Measurements from ENCODE around the gene ARHGAP10.

Gene ARHGAP10

GRCh38 chr4:148007314-148007760 lies 275.4 kb downstream of the ARHGAP10 start:
- H3K27me3 Mint-ChIP-seq, result no peaks in the 10 kb centered on the region
- H3K4me3 Mint-ChIP-seq, result no peak overlapping the region
- H3K27ac Mint-ChIP-seq, result no peak overlapping the region
- H3K4me1 Mint-ChIP-seq (ENCODE audit: low read depth), result peaks cover 8% of the 10 kb centered on the region
- H3K36me3 Mint-ChIP-seq (ENCODE audit: low read depth), result no peaks in the 10 kb centered on the region
- no peaks in the 10 kb centered on the region for H3K9me3 Mint-ChIP-seq

GRCh38 chr4:148007792-148008191 lies 275.9 kb downstream of the ARHGAP10 start:
- no peaks in the 10 kb centered on the region for H3K36me3 Mint-ChIP-seq (ENCODE audit: low read depth)
- no peak overlapping the region for H3K27ac Mint-ChIP-seq
- peaks cover 8% of the 10 kb centered on the region for H3K4me1 Mint-ChIP-seq (ENCODE audit: low read depth)
- no peaks in the 10 kb centered on the region for H3K27me3 Mint-ChIP-seq
- no peaks in the 10 kb centered on the region for H3K9me3 Mint-ChIP-seq
- no peak overlapping the region for H3K4me3 Mint-ChIP-seq

- Mint-ChIP-seq H3K36me3 (ENCODE audit: low read depth) (no peaks in the 10 kb centered on the region), H3K9me3 (no peaks in the 10 kb centered on the region), H3K4me3 (no peak overlapping the region), H3K27me3 (no peaks in the 10 kb centered on the region), H3K27ac (no peak overlapping the region), H3K4me1 (ENCODE audit: low read depth) (no peaks in the 10 kb centered on the region)
These were observed 283.2 kb downstream of the ARHGAP10 start for GRCh38 chr4:148015058-148015457.

- Mint-ChIP-seq H3K36me3 (ENCODE audit: low read depth) (no peaks in the 10 kb centered on the region), H3K27ac (no peak overlapping the region), H3K4me3 (no peak overlapping the region), H3K9me3 (no peaks in the 10 kb centered on the region), H3K27me3 (no peaks in the 10 kb centered on the region), H3K4me1 (ENCODE audit: low read depth) (no peaks in the 10 kb centered on the region)
These were observed 283.6 kb downstream of the ARHGAP10 start for GRCh38 chr4:148015468-148015867.

GRCh38 chr4:148016063-148016637 lies 284.3 kb downstream of the ARHGAP10 start:
- Mint-ChIP-seq H3K36me3 (ENCODE audit: low read depth) (no peaks in the 10 kb centered on the region), H3K4me1 (ENCODE audit: low read depth) (no peaks in the 10 kb centered on the region), H3K27ac (no peak overlapping the region), H3K9me3 (no peaks in the 10 kb centered on the region), H3K4me3 (no peak overlapping the region), H3K27me3 (no peaks in the 10 kb centered on the region)

- H3K9me3 Mint-ChIP-seq, result no peaks in the 10 kb centered on the region
- H3K27ac Mint-ChIP-seq, result no peak overlapping the region
- no peaks in the 10 kb centered on the region for H3K36me3 Mint-ChIP-seq (ENCODE audit: low read depth)
- no peaks in the 10 kb centered on the region for H3K4me1 Mint-ChIP-seq (ENCODE audit: low read depth)
- no peak overlapping the region for H3K4me3 Mint-ChIP-seq
- no peaks in the 10 kb centered on the region for H3K27me3 Mint-ChIP-seq
These were observed 285.9 kb downstream of the ARHGAP10 start for GRCh38 chr4:148017801-148018200.

- Mint-ChIP-seq H3K4me3 (no peak overlapping the region), H3K9me3 (no peaks in the 10 kb centered on the region), H3K27me3 (no peaks in the 10 kb centered on the region), H3K4me1 (ENCODE audit: low read depth) (no peaks in the 10 kb centered on the region), H3K27ac (no peak overlapping the region), H3K36me3 (ENCODE audit: low read depth) (no peaks in the 10 kb centered on the region)
These were observed 289.8 kb downstream of the ARHGAP10 start for GRCh38 chr4:148021686-148022085.

- no peaks in the 10 kb centered on the region for H3K36me3 Mint-ChIP-seq (ENCODE audit: low read depth)
- H3K4me3 Mint-ChIP-seq, result no peak overlapping the region
- H3K27ac Mint-ChIP-seq, result no peak overlapping the region
- H3K9me3 Mint-ChIP-seq, result peaks cover 1% of the 10 kb centered on the region
- H3K4me1 Mint-ChIP-seq (ENCODE audit: low read depth), result no peaks in the 10 kb centered on the region
- no peaks in the 10 kb centered on the region for H3K27me3 Mint-ChIP-seq
These were observed 291.1 kb downstream of the ARHGAP10 start for GRCh38 chr4:148022975-148023374.

- H3K27ac Mint-ChIP-seq, result no peak overlapping the region
- no peak overlapping the region for H3K4me3 Mint-ChIP-seq
- no peaks in the 10 kb centered on the region for H3K27me3 Mint-ChIP-seq
- H3K36me3 Mint-ChIP-seq (ENCODE audit: low read depth), result no peaks in the 10 kb centered on the region
- no peaks in the 10 kb centered on the region for H3K4me1 Mint-ChIP-seq (ENCODE audit: low read depth)
- peaks cover 8% of the 10 kb centered on the region for H3K9me3 Mint-ChIP-seq
These were observed 291.8 kb downstream of the ARHGAP10 start for GRCh38 chr4:148023512-148024181.

- Mint-ChIP-seq H3K4me1 (ENCODE audit: low read depth) (no peaks in the 10 kb centered on the region), H3K9me3 (peaks cover 13% of the 10 kb centered on the region), H3K27ac (no peak overlapping the region), H3K36me3 (ENCODE audit: low read depth) (no peaks in the 10 kb centered on the region), H3K4me3 (no peak overlapping the region), H3K27me3 (no peaks in the 10 kb centered on the region)
These were observed 294.1 kb downstream of the ARHGAP10 start for GRCh38 chr4:148025981-148026380.

- Mint-ChIP-seq H3K4me1 (ENCODE audit: low read depth) (no peaks in the 10 kb centered on the region), H3K9me3 (peaks cover 13% of the 10 kb centered on the region), H3K36me3 (ENCODE audit: low read depth) (no peaks in the 10 kb centered on the region), H3K27ac (no peak overlapping the region), H3K27me3 (no peaks in the 10 kb centered on the region), H3K4me3 (no peak overlapping the region)
These were observed 295.3 kb downstream of the ARHGAP10 start for GRCh38 chr4:148027201-148027600.

- H3K27me3 Mint-ChIP-seq, result no peaks in the 10 kb centered on the region
These were observed 297.9 kb downstream of the ARHGAP10 start for GRCh38 chr4:148029781-148030180.

GRCh38 chr4:148030193-148030873 lies 298.4 kb downstream of the ARHGAP10 start:
- H3K27me3 Mint-ChIP-seq, result no peaks in the 10 kb centered on the region

More at GRCh38 chr4:148029781-148030180, 297.9 kb downstream of the ARHGAP10 start:
- Mint-ChIP-seq H3K9me3 (peaks cover 13% of the 10 kb centered on the region), H3K4me3 (no peak overlapping the region), H3K27ac (no peak overlapping the region), H3K4me1 (ENCODE audit: low read depth) (no peaks in the 10 kb centered on the region), H3K36me3 (ENCODE audit: low read depth) (no peaks in the 10 kb centered on the region)

GRCh38 chr4:148034813-148035212 lies 302.9 kb downstream of the ARHGAP10 start:
- Mint-ChIP-seq H3K27ac (no peak overlapping the region), H3K36me3 (ENCODE audit: low read depth) (no peaks in the 10 kb centered on the region), H3K4me3 (no peak overlapping the region), H3K4me1 (ENCODE audit: low read depth) (no peaks in the 10 kb centered on the region), H3K27me3 (no peaks in the 10 kb centered on the region), H3K9me3 (peaks cover 7% of the 10 kb centered on the region)

More at GRCh38 chr4:148030193-148030873, 298.4 kb downstream of the ARHGAP10 start:
- H3K27ac Mint-ChIP-seq, result no peak overlapping the region
- peaks cover 13% of the 10 kb centered on the region for H3K9me3 Mint-ChIP-seq
- no peaks in the 10 kb centered on the region for H3K4me1 Mint-ChIP-seq (ENCODE audit: low read depth)
- H3K4me3 Mint-ChIP-seq, result no peak overlapping the region
- H3K36me3 Mint-ChIP-seq (ENCODE audit: low read depth), result no peaks in the 10 kb centered on the region

- H3K9me3 Mint-ChIP-seq, result no peaks in the 10 kb centered on the region
- H3K27me3 Mint-ChIP-seq, result no peaks in the 10 kb centered on the region
These were observed 309.9 kb downstream of the ARHGAP10 start for GRCh38 chr4:148041606-148042329.

More at GRCh38 chr4:148041606-148042329, 309.9 kb downstream of the ARHGAP10 start:
- peaks cover 18% of the 10 kb centered on the region for H3K4me1 Mint-ChIP-seq (ENCODE audit: low read depth)
- no peaks in the 10 kb centered on the region for H3K36me3 Mint-ChIP-seq (ENCODE audit: low read depth)
- H3K4me3 Mint-ChIP-seq, result no peak overlapping the region
- no peak overlapping the region for H3K27ac Mint-ChIP-seq

Data from stimulated activated naive CD8-positive, alpha-beta T cell treated with anti-CD3 and anti-CD28 coated beads, Interleukin-15, Interleukin-2, amounts not matched to agents 100 ng/mL and 50 ng/mL, for 24 hours (primary cell).